ENCODE measurements around the gene ZNF146.
"Not testable (repeated sequence)": the region's sequence is repeated elsewhere in the genome, so short reads cannot be mapped to it uniquely, and the experiment has no call there.

The ZNF146 gene

GRCh38 chr19:36214386-36215275 lies at the start of gene ZNF146, which contains the start of gene ZNF565:
TSS of gene ZNF146 (plus strand) at chr19:36215106. CDS start at chr19:36236441, 21,335 bp downstream.
TSS of gene ZNF565 (minus strand) at chr19:36214665. CDS start at chr19:36201985, 12,680 bp downstream.
- peak; percentile 99 for DNase-seq

- DNase-seq: no peak
Observed at GRCh38 chr19:36169084-36169760, 45.7 kb upstream of the ZNF146 start.

- DNase-seq: no peak
Observed at GRCh38 chr19:36172852-36173251, 42.1 kb upstream of the ZNF146 start.

GRCh38 chr19:36173846-36174245 lies 41.1 kb upstream of the ZNF146 start:
- DNase-seq: not testable (repeated sequence)

GRCh38 chr19:36179077-36179476 lies 35.8 kb upstream of the ZNF146 start:
- not testable (repeated sequence) for DNase-seq

GRCh38 chr19:36182612-36183244 lies 32.2 kb upstream of the ZNF146 start:
- no peak for DNase-seq

- no peak for DNase-seq
Observed at GRCh38 chr19:36183245-36183628, 31.7 kb upstream of the ZNF146 start.

GRCh38 chr19:36186722-36187121 lies 28.2 kb upstream of the ZNF146 start:
- not testable (repeated sequence) for DNase-seq

GRCh38 chr19:36196249-36196648 lies 18.7 kb upstream of the ZNF146 start:
- no peak for DNase-seq

- DNase-seq: no peak
Observed at GRCh38 chr19:36198119-36198518, 16.8 kb upstream of the ZNF146 start.

GRCh38 chr19:36201684-36202083 lies 13.2 kb upstream of the ZNF146 start:
- DNase-seq: no peak

GRCh38 chr19:36203293-36203692 lies 11.6 kb upstream of the ZNF146 start:
- DNase-seq: no peak

- no peak for DNase-seq
Observed at GRCh38 chr19:36207605-36208252, 7.2 kb upstream of the ZNF146 start.

GRCh38 chr19:36209372-36209771 lies 5.5 kb upstream of the ZNF146 start:
- no peak for DNase-seq

- DNase-seq: no peak
Observed at GRCh38 chr19:36210497-36210896, 4.4 kb upstream of the ZNF146 start.

- DNase-seq: no peak
Observed at GRCh38 chr19:36212895-36213294, 2.0 kb upstream of the ZNF146 start.

- peak; percentile 57 for DNase-seq
Observed at GRCh38 chr19:36215276-36216123, 594 bp downstream of the ZNF146 start.

- no peak for DNase-seq
Observed at GRCh38 chr19:36221474-36221873, 6.6 kb downstream of the ZNF146 start.

- no peak for DNase-seq
Observed at GRCh38 chr19:36222503-36222902, 7.6 kb downstream of the ZNF146 start.

GRCh38 chr19:36225219-36225892 lies 10.4 kb downstream of the ZNF146 start:
- DNase-seq: no peak

- DNase-seq: not testable (repeated sequence)
Observed at GRCh38 chr19:36233626-36234025, 18.7 kb downstream of the ZNF146 start.

Measured in stimulated activated CD8-positive, alpha-beta memory T cell treated with anti-CD3 and anti-CD28 coated beads, Interleukin-4, amount 100 ng/mL, for 48 hours (primary cell).